A673 (cell line): ENCODE results near the gene ZBTB20.

Experiments
- EZH2 ChIP-seq: fragments of 200-600 bp; sonication (generic); IDR thresholded peaks from 2 replicates; pipeline ENCODE4 v1.6.1; 2017; ENCODE audit warnings: borderline replicate concordance, low read depth, mild to moderate bottlenecking, mixed read lengths, antibody characterized with exemption, low read length; ENCODE audit not compliant: poor library complexity, severe bottlenecking
- TF ChIP-seq, protein P1 (sequence below): fragments of 300-800, 200-600 bp; sonication (generic); conservative IDR thresholded peaks from 2 replicates; pipeline ENCODE4 v1.5.1; 2017; ENCODE audit warnings: low read depth, mild to moderate bottlenecking, antibody characterized with exemption, low read length, moderate library complexity, mixed read lengths

DNA sequence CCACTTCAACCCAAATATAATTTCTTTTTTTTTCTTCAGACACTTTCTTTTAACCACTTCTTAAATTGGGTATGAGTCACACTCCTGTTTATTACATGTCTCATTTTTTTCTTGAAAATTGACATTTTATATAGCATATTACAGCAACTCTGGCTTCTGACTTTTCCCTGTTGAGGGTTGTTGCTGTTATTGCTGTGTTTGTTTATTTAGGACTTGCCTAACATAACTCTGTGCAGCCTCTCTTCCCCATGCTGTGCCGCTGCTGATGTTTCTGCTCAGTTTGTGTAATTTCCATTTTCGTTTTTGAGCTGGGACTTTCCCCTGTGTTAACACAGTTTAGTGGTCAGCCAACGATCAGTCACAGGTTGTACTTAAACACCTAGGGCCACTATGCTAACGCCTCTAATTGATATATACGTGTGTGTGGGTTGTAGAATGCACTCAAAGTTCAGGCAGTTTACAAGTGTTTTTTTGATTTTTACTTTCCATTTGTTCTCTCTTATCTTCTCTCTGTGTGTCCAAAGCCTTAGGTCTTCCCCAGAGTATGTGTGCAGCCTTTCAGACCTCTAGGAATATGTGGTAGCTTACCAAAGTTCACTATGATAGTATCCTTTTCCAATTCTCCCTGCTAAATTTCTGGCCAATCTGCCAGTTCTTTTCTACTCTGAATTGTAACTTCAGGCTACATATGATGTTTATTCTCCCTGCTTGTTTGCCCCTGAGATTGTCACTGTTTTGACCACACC, 337.2 kb downstream of the ZBTB20 start:
- TF ChIP-seq, protein P1, sequence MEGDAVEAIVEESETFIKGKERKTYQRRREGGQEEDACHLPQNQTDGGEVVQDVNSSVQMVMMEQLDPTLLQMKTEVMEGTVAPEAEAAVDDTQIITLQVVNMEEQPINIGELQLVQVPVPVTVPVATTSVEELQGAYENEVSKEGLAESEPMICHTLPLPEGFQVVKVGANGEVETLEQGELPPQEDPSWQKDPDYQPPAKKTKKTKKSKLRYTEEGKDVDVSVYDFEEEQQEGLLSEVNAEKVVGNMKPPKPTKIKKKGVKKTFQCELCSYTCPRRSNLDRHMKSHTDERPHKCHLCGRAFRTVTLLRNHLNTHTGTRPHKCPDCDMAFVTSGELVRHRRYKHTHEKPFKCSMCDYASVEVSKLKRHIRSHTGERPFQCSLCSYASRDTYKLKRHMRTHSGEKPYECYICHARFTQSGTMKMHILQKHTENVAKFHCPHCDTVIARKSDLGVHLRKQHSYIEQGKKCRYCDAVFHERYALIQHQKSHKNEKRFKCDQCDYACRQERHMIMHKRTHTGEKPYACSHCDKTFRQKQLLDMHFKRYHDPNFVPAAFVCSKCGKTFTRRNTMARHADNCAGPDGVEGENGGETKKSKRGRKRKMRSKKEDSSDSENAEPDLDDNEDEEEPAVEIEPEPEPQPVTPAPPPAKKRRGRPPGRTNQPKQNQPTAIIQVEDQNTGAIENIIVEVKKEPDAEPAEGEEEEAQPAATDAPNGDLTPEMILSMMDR: no peak
- TF ChIP-seq EZH2: no peak
